Mesothelial cell of epicardium (in vitro differentiated cells): ENCODE data around the gene TMEM45A. TPM values are rescaled to one million over a fixed set of nuclear protein-coding genes. Genes with fewer than 3 reads are reported as not detected.

Source experiments
- DNase-seq, 2 experiments: peaks; one replicate each; pipeline ENCODE4 v3.0.0; 2021; ENCODE audit warnings: low spot score in 2 of 2; ENCODE audit not compliant: unreplicated experiment in 2 of 2
- H3K27ac Mint-ChIP-seq: 2 replicates; pipeline ENCODE4 v1.8.0; 2021; ENCODE audit warnings: mixed read lengths
- H3K27me3 Mint-ChIP-seq: 2 replicates; pipeline ENCODE4 v1.8.0; 2021; ENCODE audit warnings: low read depth, mixed read lengths
- H3K36me3 Mint-ChIP-seq: 2 replicates; pipeline ENCODE4 v1.8.0; 2021; ENCODE audit warnings: mixed read lengths
- H3K4me1 Mint-ChIP-seq: 2 replicates; pipeline ENCODE4 v1.8.0; 2021; ENCODE audit warnings: mixed read lengths
- H3K4me3 Mint-ChIP-seq: 2 replicates; pipeline ENCODE4 v1.8.0; 2021; ENCODE audit warnings: mild to moderate bottlenecking, moderate library complexity, mixed read lengths
- H3K9me3 Mint-ChIP-seq: 2 replicates; pipeline ENCODE4 v1.8.0; 2021; ENCODE audit warnings: mixed read lengths
- total RNA-seq: library from RNA; stranded (reverse); gene quantifications from 3 replicates; pipeline ENCODE4 v1.2.1, GENCODE V29; 2021
- TF ChIP-seq, protein P1 (sequence below): fragments of 200-600 bp; sonication (generic); IDR thresholded peaks from one replicate; pipeline ENCODE4 v1.5.0; 2021; ENCODE audit warnings: antibody characterized with exemption; ENCODE audit not compliant: unreplicated experiment

TMEM45A gene
- total RNA-seq, 1 donor from 2014 or later, result 25.7 TPM

DNA sequence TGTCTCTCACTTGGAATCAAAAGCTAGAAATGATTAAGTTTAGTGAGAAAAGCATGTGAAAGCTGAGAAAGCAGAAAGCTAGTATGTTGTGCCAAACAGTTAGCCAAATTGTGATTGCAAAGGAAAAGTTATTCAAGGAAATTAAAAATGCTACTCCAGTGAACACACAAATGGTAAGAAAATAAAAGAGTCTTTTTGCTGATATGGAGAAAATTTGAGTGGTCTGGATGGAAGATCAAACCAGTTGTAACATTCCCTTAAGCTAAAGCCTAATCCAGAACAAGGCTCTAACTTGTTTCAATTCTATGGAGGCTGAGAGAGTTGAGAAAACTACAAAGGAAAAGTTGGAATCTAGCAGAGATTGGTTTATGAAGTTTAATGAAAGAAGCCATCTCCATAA lies 128.8 kb downstream of the TMEM45A start:
- no peaks in the 10 kb centered on the region for H3K36me3 Mint-ChIP-seq
- peaks cover 6% of the 10 kb centered on the region for H3K27me3 Mint-ChIP-seq
- TF ChIP-seq, protein P1, sequence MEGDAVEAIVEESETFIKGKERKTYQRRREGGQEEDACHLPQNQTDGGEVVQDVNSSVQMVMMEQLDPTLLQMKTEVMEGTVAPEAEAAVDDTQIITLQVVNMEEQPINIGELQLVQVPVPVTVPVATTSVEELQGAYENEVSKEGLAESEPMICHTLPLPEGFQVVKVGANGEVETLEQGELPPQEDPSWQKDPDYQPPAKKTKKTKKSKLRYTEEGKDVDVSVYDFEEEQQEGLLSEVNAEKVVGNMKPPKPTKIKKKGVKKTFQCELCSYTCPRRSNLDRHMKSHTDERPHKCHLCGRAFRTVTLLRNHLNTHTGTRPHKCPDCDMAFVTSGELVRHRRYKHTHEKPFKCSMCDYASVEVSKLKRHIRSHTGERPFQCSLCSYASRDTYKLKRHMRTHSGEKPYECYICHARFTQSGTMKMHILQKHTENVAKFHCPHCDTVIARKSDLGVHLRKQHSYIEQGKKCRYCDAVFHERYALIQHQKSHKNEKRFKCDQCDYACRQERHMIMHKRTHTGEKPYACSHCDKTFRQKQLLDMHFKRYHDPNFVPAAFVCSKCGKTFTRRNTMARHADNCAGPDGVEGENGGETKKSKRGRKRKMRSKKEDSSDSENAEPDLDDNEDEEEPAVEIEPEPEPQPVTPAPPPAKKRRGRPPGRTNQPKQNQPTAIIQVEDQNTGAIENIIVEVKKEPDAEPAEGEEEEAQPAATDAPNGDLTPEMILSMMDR, result no peak
- H3K4me3 Mint-ChIP-seq, result no peak overlapping the region
- no peak for DNase-seq
- no peak overlapping the region for H3K27ac Mint-ChIP-seq
- H3K4me1 Mint-ChIP-seq, result no peaks in the 10 kb centered on the region
- peaks cover 20% of the 10 kb centered on the region for H3K9me3 Mint-ChIP-seq

Other genes with a start within 250 kb of the TMEM45A start
- 31.6 to 34.0 TPM (median 32.7 TPM) in 3 replicates for gene TBC1D23, start 231.6 kb upstream of the TMEM45A start, total RNA-seq
- 50.1 to 57.6 TPM (median 56.4 TPM) in 3 replicates for gene NIT2, start 157.9 kb upstream of the TMEM45A start, total RNA-seq
- gene TOMM70, start 91.5 kb upstream of the TMEM45A start, total RNA-seq, result 36.5 to 37.3 TPM (median 37.1 TPM) in 3 replicates
- gene LNP1, start 91.1 kb upstream of the TMEM45A start, total RNA-seq, result 4.3 to 4.9 TPM (median 4.4 TPM) in 3 replicates
- not detected in 3 replicates for gene ADGRG7, start 117.0 kb downstream of the TMEM45A start, total RNA-seq
- gene TFG, start 216.9 kb downstream of the TMEM45A start, total RNA-seq, result 109 to 116 TPM (median 111 TPM) in 3 replicates